ENCODE data around the gene SRSF6.
"Not testable (repeated sequence)": the region's sequence is repeated elsewhere in the genome, so short reads cannot be mapped to it uniquely, and the experiment has no call there.

DNA sequence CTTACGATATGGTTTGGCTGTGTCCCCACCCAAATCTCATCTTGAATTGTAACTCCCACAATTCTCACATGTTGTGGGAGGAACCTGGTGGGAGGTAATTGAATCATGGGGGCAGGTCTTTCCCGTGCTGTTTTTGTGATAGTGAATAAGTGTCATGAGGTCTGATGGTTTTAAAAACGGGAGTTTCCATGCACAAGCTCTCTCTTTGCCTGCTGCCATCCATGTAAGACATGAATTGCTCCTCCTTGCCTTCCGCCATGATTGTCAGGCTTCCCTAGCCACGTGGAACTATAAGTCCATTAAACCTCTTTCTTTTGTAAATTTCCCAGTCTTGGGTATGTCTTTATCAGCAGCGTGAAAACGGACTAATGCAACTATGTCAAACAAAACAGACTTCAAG lies 36.8 kb upstream of the SRSF6 start:
- TF ChIP-seq, protein P1, sequence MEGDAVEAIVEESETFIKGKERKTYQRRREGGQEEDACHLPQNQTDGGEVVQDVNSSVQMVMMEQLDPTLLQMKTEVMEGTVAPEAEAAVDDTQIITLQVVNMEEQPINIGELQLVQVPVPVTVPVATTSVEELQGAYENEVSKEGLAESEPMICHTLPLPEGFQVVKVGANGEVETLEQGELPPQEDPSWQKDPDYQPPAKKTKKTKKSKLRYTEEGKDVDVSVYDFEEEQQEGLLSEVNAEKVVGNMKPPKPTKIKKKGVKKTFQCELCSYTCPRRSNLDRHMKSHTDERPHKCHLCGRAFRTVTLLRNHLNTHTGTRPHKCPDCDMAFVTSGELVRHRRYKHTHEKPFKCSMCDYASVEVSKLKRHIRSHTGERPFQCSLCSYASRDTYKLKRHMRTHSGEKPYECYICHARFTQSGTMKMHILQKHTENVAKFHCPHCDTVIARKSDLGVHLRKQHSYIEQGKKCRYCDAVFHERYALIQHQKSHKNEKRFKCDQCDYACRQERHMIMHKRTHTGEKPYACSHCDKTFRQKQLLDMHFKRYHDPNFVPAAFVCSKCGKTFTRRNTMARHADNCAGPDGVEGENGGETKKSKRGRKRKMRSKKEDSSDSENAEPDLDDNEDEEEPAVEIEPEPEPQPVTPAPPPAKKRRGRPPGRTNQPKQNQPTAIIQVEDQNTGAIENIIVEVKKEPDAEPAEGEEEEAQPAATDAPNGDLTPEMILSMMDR (IDR thresholded peaks at IDR 0.05; ENCODE audit: insufficient read depth, low read depth, low read length): not testable (repeated sequence)
- TF ChIP-seq EZH2 (IDR thresholded peaks at IDR 0.05; ENCODE audit: insufficient read depth, low read length): not testable (repeated sequence)
